ENCODE data around the gene PUS7L.

The PUS7L gene

DNA sequence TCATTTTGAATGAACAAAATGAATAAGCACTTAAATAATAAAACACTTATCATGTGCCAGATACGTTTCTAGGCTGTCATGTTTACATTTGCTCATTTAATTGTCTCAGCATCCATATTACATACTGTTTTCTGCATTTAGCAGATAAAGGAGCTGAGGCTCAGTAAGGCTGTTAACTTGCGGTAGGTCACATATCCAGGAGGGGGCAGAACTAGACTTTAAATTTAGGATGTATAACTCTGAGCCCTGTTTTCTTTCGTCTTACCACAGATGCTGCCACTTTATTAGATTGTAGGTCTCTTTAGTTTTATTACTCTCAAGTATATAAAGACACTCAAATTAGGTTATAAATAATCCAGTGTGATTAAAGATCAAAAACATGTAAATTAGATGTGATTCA is 17.9 kb upstream of the PUS7L start:
- Histone ChIP-seq H3K4me1 (ENCODE audit: low read length) (no peaks in the 10 kb centered on the region), H3K9me2 (replicated peaks; ENCODE audit: insufficient read depth, low read length) (no peaks in the 10 kb centered on the region), H3K4me2 (ENCODE audit: low read depth, low read length) (no peak overlapping the region), H2AFZ (ENCODE audit: low read length) (no peak overlapping the region), H3F3A (ENCODE audit: insufficient read depth, low read length) (no peaks in the 10 kb centered on the region), H4K20me1 (ENCODE audit: insufficient read depth, low read length) (no peaks in the 10 kb centered on the region), H3K4me3 (ENCODE audit: low read length) (no peak overlapping the region), H3K9me3 (replicated peaks; ENCODE audit: insufficient read depth, low read length) (no peaks in the 10 kb centered on the region), H3K27me3 (replicated peaks; ENCODE audit: insufficient read depth, low read length) (no peaks in the 10 kb centered on the region), H3K79me2 (ENCODE audit: low read length) (no peaks in the 10 kb centered on the region), H3K9ac (ENCODE audit: low read length) (no peak overlapping the region), H3K36me3 (replicated peaks; ENCODE audit: insufficient read depth, low read length) (peaks cover 5% of the 10 kb centered on the region; the same call in 1 of the 2 replicates), H3K27ac (ENCODE audit: low read length) (no peak overlapping the region)
- DNase-seq: peak; percentile 24
- no peak for TF ChIP-seq EZH2 (optimal IDR thresholded peaks at IDR 0.05; ENCODE audit: low read depth, low read length)
- TF ChIP-seq, protein P1, sequence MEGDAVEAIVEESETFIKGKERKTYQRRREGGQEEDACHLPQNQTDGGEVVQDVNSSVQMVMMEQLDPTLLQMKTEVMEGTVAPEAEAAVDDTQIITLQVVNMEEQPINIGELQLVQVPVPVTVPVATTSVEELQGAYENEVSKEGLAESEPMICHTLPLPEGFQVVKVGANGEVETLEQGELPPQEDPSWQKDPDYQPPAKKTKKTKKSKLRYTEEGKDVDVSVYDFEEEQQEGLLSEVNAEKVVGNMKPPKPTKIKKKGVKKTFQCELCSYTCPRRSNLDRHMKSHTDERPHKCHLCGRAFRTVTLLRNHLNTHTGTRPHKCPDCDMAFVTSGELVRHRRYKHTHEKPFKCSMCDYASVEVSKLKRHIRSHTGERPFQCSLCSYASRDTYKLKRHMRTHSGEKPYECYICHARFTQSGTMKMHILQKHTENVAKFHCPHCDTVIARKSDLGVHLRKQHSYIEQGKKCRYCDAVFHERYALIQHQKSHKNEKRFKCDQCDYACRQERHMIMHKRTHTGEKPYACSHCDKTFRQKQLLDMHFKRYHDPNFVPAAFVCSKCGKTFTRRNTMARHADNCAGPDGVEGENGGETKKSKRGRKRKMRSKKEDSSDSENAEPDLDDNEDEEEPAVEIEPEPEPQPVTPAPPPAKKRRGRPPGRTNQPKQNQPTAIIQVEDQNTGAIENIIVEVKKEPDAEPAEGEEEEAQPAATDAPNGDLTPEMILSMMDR (IDR thresholded peaks at IDR 0.05; ENCODE audit: low read length): peak; percentile 31

DNA sequence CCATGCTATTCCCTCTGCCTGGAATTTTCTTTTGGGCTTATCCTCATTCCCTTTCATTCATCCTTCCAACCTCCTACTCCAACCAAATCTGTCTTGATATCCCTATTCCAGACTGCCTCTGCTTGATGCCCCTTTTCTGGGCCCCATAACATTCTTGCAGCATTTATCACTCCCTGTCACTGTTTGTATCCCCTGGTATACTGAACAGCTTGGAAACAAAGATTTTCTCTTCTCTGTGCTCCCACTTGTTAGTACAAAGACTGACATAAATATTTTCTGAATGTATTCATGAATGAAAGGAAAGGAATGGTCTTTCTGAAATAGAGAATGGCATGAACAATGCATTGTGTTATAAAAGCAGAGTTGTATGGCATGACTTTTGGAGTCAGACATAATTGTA is 7.7 kb upstream of the PUS7L start:
- Histone ChIP-seq H3K4me2 (ENCODE audit: low read depth, low read length) (no peak overlapping the region), H3K79me2 (ENCODE audit: low read length) (peaks cover 6% of the 10 kb centered on the region), H3K4me3 (ENCODE audit: low read length) (no peak overlapping the region), H3K9ac (ENCODE audit: low read length) (no peak overlapping the region), H2AFZ (ENCODE audit: low read length) (no peak overlapping the region), H3K36me3 (replicated peaks; ENCODE audit: insufficient read depth, low read length) (no peaks in the 10 kb centered on the region), H3K27ac (ENCODE audit: low read length) (no peak overlapping the region), H4K20me1 (ENCODE audit: insufficient read depth, low read length) (no peaks in the 10 kb centered on the region), H3K9me3 (replicated peaks; ENCODE audit: insufficient read depth, low read length) (no peaks in the 10 kb centered on the region), H3K4me1 (ENCODE audit: low read length) (peaks cover 18% of the 10 kb centered on the region), H3K27me3 (replicated peaks; ENCODE audit: insufficient read depth, low read length) (no peaks in the 10 kb centered on the region), H3F3A (ENCODE audit: insufficient read depth, low read length) (peaks cover 11% of the 10 kb centered on the region; the same call in 1 of the 2 replicates), H3K9me2 (replicated peaks; ENCODE audit: insufficient read depth, low read length) (no peaks in the 10 kb centered on the region)
- TF ChIP-seq, protein P1 (IDR thresholded peaks at IDR 0.05; ENCODE audit: low read length): no peak
- no peak for TF ChIP-seq EZH2 (optimal IDR thresholded peaks at IDR 0.05; ENCODE audit: low read depth, low read length)
- TF ChIP-seq EZH2phosphoT487 (IDR thresholded peaks at IDR 0.05; ENCODE audit: low read length): no peak
- no peak for DNase-seq

DNA sequence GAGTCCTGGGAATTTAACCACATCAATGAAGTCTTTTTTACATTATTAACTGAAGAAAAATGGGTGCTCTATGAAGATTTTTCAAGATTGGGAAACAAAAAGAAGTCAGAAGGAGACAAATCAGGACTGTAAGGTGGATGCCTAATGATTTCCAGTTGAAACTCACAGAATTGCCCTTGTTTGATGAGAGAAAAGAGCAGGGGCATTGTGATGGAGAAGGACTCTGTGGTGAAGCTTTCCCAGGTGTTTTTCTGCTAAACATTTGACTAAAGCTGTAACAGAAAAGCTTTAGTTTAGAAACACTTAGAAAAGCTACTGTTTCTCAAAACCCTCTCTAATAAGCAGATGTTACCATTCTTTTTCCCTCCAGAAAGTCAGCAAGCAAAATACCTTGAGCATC is 5.9 kb upstream of the PUS7L start:
- H3K9me3 ChIP-seq (replicated peaks; ENCODE audit: insufficient read depth, low read length): no peaks in the 10 kb centered on the region
- no peak overlapping the region for H3K4me2 ChIP-seq (ENCODE audit: low read depth, low read length)
- no peaks in the 10 kb centered on the region for H3K36me3 ChIP-seq (replicated peaks; ENCODE audit: insufficient read depth, low read length)
- H3F3A ChIP-seq (ENCODE audit: insufficient read depth, low read length): peaks cover 26% of the 10 kb centered on the region; the same call in 1 of the 2 replicates
- TF ChIP-seq EZH2phosphoT487 (IDR thresholded peaks at IDR 0.05; ENCODE audit: low read length): no peak
- TF ChIP-seq EZH2 (optimal IDR thresholded peaks at IDR 0.05; ENCODE audit: low read depth, low read length): no peak
- TF ChIP-seq, protein P1 (IDR thresholded peaks at IDR 0.05; ENCODE audit: low read length): no peak
- H3K9ac ChIP-seq (ENCODE audit: low read length): no peak overlapping the region
- H3K27me3 ChIP-seq (replicated peaks; ENCODE audit: insufficient read depth, low read length): no peaks in the 10 kb centered on the region
- no peak overlapping the region for H2AFZ ChIP-seq (ENCODE audit: low read length)
- H3K4me1 ChIP-seq (ENCODE audit: low read length): peaks cover 27% of the 10 kb centered on the region
- peaks cover 23% of the 10 kb centered on the region for H3K79me2 ChIP-seq (ENCODE audit: low read length)
- no peaks in the 10 kb centered on the region for H4K20me1 ChIP-seq (ENCODE audit: insufficient read depth, low read length)
- no peak overlapping the region for H3K27ac ChIP-seq (ENCODE audit: low read length)
- no peak overlapping the region for H3K4me3 ChIP-seq (ENCODE audit: low read length)
- H3K9me2 ChIP-seq (replicated peaks; ENCODE audit: insufficient read depth, low read length): no peaks in the 10 kb centered on the region
- no peak for DNase-seq
